ENCODE results near the gene WIF1.

Gene WIF1

GRCh38 chr12:65147312-65147905 lies 26.3 kb upstream of the WIF1 start:
- no peak for DNase-seq (ENCODE audit: low read depth)
- TF ChIP-seq CTCF (IDR thresholded peaks at IDR 0.05; ENCODE audit: insufficient read depth, low read depth, low read length, missing control alignments): no peak
- no peak overlapping the region for H3K4me3 ChIP-seq (ENCODE audit: low read depth, low read length)

GRCh38 chr12:65140738-65141137 lies 19.6 kb upstream of the WIF1 start:
- H3K4me3 ChIP-seq (ENCODE audit: low read depth, low read length): no peak overlapping the region
- TF ChIP-seq CTCF (IDR thresholded peaks at IDR 0.05; ENCODE audit: insufficient read depth, low read depth, low read length, missing control alignments): no peak
- DNase-seq (ENCODE audit: low read depth): no peak

- H3K4me3 ChIP-seq (ENCODE audit: low read depth, low read length): no peak overlapping the region
- no peak for TF ChIP-seq CTCF (IDR thresholded peaks at IDR 0.05; ENCODE audit: insufficient read depth, low read depth, low read length, missing control alignments)
- no peak for DNase-seq (ENCODE audit: low read depth)
Observed at GRCh38 chr12:65139389-65139788, 18.3 kb upstream of the WIF1 start.

GRCh38 chr12:65133879-65134278 lies 12.8 kb upstream of the WIF1 start:
- no peak for TF ChIP-seq CTCF (IDR thresholded peaks at IDR 0.05; ENCODE audit: insufficient read depth, low read depth, low read length, missing control alignments)
- no peak for DNase-seq (ENCODE audit: low read depth)
- no peak overlapping the region for H3K4me3 ChIP-seq (ENCODE audit: low read depth, low read length)

- H3K4me3 ChIP-seq (ENCODE audit: low read depth, low read length): no peak overlapping the region
- DNase-seq (ENCODE audit: low read depth): no peak
- no peak for TF ChIP-seq CTCF (IDR thresholded peaks at IDR 0.05; ENCODE audit: insufficient read depth, low read depth, low read length, missing control alignments)
Observed at GRCh38 chr12:65126482-65126881, 5.4 kb upstream of the WIF1 start.

DNA sequence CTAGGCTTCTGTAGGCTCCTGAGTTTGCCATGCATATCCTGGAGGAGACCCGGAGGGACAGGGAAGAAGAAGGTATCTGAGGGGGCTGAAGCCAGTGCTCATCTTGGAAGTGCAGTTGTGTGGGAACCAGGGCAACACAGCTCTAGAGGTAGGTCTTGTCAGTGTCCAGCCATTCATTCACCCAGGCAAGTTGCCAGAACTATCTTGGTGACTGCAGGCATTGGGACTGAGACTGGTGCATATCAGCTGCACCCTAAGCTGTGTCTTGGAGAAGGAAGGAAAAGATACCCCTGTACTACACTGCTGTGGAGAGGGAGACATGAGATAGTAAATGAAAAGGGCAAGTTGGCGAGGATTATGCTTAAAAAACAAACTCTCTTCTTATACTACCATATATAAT lies 4.9 kb upstream of the WIF1 start:
- no peak overlapping the region for H3K4me3 ChIP-seq (ENCODE audit: low read depth, low read length)
- no peak for TF ChIP-seq CTCF (IDR thresholded peaks at IDR 0.05; ENCODE audit: insufficient read depth, low read depth, low read length, missing control alignments)
- no peak for DNase-seq (ENCODE audit: low read depth)

- no peak for DNase-seq (ENCODE audit: low read depth)
- no peak overlapping the region for H3K4me3 ChIP-seq (ENCODE audit: low read depth, low read length)
- TF ChIP-seq CTCF (IDR thresholded peaks at IDR 0.05; ENCODE audit: insufficient read depth, low read depth, low read length, missing control alignments): no peak
Observed at GRCh38 chr12:65125247-65125646, 4.1 kb upstream of the WIF1 start.

All from GM12865 (cell line).